ENCODE results near the gene CENPS. TPM values are rescaled to one million over a fixed set of nuclear protein-coding genes. Genes with fewer than 3 reads are reported as not detected.
"Not testable (repeated sequence)": the region's sequence is repeated elsewhere in the genome, so short reads cannot be mapped to it uniquely, and the experiment has no call there.

Gene CENPS
- polyA plus RNA-seq, 12 donors: 5.4 to 12.4 (median 7.5) TPM; not detected in 2

DNA sequence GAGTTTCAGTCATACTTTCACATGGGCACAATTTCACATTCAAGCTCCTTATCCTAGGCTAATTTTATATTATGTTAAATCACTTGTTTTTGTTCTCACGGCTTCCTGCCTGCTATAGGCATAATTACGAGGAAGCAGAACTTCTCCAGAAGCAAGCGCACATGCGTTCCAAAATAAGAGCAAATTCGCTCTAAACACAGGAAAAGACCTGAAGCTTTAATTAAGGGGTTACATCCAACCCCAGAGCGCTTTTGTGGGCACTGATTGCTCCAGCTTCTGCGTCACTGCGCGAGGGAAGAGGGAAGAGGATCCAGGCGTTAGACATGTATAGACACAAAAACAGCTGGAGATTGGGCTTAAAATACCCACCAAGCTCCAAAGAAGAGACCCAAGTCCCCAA is 19.5 kb downstream of the CENPS start, which contains the start of gene CORT:
Gene CORT (plus strand): TSS at position 281 of the 400 bp plus-strand sequence. CDS start 193 bp downstream, outside the sequence.
- DNase-seq: no peak

- peak; percentile 36 for DNase-seq
These were observed 20.1 kb downstream of the CENPS start for GRCh38 chr1:10450156-10450814.

DNA sequence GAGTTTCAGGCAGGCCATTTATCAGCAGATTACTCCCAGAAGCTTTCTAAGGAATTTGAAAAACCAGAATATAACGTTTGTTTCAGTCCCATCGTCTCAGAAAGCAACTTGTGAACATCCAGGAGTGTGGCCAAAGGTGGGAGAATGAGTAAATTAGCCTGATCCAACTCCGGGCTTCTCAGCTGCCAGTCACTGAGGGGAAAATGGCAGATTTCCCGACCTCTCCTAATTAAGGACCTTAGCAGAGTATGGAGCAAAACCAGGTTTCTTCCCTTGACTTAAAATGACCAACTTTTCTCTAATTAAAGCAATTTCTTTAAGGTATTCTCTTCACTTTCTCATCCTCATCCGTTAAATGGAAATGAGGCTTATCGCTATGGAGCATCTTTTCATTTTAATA is 20.6 kb downstream of the CENPS start:
- DNase-seq: no peak

- DNase-seq: peak; percentile 25
These were observed 21.1 kb downstream of the CENPS start for GRCh38 chr1:10451287-10451686.

- no peak for DNase-seq
These were observed 25.8 kb downstream of the CENPS start for GRCh38 chr1:10456048-10456447.

DNA sequence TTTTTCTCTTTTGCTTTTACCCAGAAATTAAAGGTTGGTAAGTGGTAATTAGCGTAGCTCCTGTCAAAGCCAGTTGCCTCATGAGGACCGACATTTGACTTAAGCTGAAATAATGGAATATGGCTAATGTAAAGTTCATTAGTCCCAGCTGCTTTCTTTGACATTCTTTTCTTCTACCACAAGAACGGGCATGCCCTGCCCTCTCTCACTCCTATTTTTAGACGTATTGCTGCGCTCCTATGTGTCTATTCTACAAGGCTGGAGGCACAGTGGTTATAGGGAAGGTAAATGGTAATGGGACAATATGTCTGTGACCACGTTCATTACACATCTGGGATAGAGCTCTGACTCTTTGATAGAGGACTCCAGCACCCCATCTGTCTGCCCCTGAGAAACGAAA is 26.4 kb downstream of the CENPS start:
- DNase-seq: no peak

- not testable (repeated sequence) for DNase-seq
These were observed 27.2 kb downstream of the CENPS start for GRCh38 chr1:10457462-10457861.

- DNase-seq: no peak
These were observed 27.6 kb downstream of the CENPS start for GRCh38 chr1:10457875-10458274.

- no peak for DNase-seq
These were observed 29.0 kb downstream of the CENPS start for GRCh38 chr1:10459184-10459583.

GRCh38 chr1:10467078-10467477 is 36.8 kb downstream of the CENPS start:
- no peak for DNase-seq

- no peak for DNase-seq
These were observed 39.8 kb downstream of the CENPS start for GRCh38 chr1:10470043-10470442.

DNA sequence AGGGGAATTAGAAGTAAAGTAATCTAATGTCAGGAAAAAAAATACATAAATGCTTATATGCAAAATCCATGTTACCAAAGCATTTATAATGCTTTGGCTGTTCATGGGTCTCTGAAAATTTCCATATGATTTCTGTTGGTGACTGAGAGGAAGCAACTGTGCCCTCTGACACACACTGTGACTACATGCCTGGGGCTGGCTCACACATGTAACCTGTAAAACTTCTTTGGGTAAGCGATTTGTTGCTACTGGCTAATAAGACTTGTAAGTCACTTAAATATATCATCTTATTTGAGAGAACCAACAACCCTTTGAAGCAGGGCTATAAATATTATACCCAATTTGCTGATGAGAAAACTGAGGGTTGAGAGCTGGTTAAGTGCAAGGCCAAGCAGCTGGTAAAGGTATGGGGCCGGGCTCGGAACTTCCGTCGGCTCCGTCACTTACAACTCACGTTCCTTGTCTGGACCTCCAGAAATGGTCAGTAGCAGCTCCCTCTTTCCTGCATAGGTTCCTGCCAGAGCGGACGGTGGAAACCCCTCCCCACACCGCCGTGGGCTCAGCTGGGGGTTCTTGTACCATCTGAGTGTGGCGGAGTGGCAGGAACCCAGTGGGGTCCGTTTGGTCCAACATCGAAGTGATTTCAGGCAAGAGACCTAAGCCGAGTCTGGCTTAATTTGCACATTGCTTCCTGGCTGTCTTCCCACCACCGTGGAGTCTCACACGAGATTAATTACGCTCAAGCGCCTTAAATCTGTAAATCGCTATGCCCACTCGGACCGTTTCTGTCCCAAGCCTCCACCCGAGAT is 41.4 kb downstream of the CENPS start:
- no peak for DNase-seq

DNA sequence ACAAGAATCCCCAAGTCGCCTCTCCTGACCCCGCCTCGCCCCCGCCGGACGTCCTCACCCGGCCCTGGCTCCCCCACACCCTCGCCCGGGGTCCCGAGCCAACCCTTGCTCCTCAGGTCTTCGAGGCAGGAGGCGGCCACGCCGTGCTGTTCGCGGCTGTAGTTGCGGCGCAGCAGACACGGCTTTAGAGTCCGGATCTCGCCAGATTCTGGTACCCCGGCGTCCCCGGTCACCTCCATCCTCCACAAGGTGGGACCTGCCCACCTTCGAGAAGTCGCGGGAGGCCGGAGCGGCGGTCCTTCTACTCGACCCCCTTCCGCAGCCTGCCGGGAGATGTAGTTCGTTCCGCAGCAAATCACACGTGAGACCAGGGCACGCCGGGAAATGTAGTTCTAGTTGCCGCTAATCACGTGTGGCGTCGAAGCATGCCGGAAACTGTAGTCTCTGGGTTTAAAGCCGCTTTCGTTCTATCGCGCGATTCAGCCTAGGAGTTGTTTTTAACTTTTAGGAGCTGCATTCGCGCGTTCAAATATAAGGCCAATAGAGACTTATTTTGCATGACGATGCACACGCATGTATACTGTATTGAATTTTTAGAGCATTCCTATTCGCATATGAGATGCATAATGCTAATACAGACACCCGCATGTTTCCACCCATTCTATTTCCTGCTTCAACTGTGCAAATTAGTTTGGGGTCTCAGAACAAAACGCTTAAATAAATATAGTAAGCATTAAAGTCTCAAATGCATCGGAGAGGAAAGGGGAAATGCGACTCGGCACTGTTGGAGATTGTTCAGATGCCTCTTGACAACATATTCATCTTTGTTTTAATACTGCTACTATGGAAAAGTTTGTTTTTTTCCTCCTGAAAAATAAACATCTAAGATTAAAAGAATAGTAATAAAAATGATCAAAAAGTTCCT is 42.2 kb downstream of the CENPS start, which contains the start of gene DFFA:
Gene DFFA (minus strand): TSS at position 310 of the 925 bp plus-strand sequence. CDS start 71 bp downstream, at position 239.
- peak; percentile 97 for DNase-seq

- no peak for DNase-seq
These were observed 43.0 kb downstream of the CENPS start for GRCh38 chr1:10473145-10473765.

GRCh38 chr1:10474309-10474612 is 44.0 kb downstream of the CENPS start:
- DNase-seq: not testable (repeated sequence)

- peak; percentile 86 for DNase-seq
These were observed 44.6 kb downstream of the CENPS start, which contains the start of gene PEX14 for GRCh38 chr1:10474613-10475507. Gene PEX14, plus strand, starts transcription at chr1:10474950. Its CDS starts 17 bp downstream, at chr1:10474967.

GRCh38 chr1:10475510-10475909 is 45.3 kb downstream of the CENPS start:
- no peak for DNase-seq

DNA sequence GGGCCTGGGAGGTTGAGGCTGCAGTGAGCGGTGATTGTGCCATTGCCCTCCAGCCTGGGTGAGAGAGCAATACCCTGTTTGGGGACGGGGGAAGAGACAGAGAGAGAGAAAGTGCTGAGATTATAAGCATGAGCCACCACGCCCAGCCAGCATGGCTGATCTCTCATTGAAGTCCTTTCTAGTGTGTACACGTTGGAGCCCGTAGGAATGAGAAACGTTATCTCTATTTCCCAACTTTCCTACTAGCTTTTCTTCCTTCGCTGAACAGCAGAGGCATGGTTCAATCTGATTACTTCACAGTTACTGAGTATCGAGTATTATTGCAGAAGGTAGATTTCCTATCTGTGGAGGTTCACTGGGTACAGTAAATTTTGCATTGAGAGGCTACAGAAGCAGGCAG is 49.1 kb downstream of the CENPS start:
- no peak for DNase-seq

DNA sequence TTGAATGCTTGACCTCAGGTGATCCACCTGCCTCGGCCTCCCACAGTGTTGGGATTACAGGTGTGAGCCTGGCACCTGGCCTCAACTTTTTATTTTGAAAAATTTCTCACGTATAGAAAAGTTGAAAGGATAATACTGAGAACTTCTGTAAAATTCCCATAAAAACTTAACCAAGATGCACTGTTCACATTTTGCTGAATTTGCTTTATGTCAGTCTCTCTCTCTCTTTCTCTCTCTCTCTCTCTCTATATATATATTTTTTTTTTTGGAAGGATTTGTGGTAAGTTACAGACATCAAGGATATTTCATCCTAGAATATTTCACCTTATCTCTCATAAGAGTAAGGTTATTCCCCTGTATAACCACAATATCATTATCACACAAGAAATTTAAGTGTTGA is 50.4 kb downstream of the CENPS start:
- DNase-seq: no peak

- no peak for DNase-seq
These were observed 54.3 kb downstream of the CENPS start for GRCh38 chr1:10484521-10484920.

Measured in muscle of arm (tissue), 12 donors.